Stimulated activated CD8-positive, alpha-beta memory T cell treated with anti-CD3 and anti-CD28 coated beads, Interleukin-7, amount 100 ng/mL, for 24 hours (primary cell): ENCODE data around the gene SLC6A8.
"Not testable (repeated sequence)": the region's sequence is repeated elsewhere in the genome, so short reads cannot be mapped to it uniquely, and the experiment has no call there.

Source experiments
- DNase-seq: peaks from one replicate; pipeline ENCODE4 v3.0.0-alpha.2; 2020; ENCODE audit warnings: low read depth

Gene SLC6A8

DNA sequence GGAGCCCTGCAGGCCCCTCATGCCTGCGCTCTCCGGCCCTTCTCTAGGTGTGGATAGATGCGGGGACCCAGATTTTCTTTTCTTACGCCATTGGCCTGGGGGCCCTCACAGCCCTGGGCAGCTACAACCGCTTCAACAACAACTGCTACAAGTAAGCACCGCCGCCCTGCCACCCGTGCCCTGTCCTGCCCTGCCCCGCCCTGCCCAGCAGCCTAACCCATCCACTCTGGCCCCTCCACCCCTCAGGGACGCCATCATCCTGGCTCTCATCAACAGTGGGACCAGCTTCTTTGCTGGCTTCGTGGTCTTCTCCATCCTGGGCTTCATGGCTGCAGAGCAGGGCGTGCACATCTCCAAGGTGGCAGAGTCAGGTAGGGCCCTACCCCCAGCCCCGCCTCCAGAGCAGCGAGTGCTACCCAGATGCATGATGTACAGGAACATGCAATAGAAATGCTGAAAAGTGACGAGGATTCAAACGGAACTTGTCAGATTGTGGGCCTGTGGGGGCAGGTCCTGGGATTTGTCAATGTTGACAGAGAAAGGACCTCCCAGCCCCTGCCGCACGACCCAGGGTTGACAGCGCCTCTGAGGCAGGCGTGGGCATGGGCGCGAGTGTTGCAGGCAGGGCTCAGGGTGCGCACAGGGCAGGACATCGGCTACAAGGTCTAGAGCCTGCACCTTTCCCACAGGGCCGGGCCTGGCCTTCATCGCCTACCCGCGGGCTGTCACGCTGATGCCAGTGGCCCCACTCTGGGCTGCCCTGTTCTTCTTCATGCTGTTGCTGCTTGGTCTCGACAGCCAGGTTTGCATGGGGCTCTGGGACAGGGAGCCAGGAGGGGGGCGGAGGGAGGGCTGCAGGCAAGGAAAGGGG is 5.7 kb downstream of the SLC6A8 start:
- DNase-seq = no peak

GRCh38 chrX:153694256-153694655 is 6.5 kb downstream of the SLC6A8 start:
- DNase-seq = not testable (repeated sequence)

GRCh38 chrX:153694687-153695270 is 7.1 kb downstream of the SLC6A8 start:
- no peak for DNase-seq

- DNase-seq = no peak
Measured at GRCh38 chrX:153696100-153696499, 8.4 kb downstream of the SLC6A8 start.

DNA sequence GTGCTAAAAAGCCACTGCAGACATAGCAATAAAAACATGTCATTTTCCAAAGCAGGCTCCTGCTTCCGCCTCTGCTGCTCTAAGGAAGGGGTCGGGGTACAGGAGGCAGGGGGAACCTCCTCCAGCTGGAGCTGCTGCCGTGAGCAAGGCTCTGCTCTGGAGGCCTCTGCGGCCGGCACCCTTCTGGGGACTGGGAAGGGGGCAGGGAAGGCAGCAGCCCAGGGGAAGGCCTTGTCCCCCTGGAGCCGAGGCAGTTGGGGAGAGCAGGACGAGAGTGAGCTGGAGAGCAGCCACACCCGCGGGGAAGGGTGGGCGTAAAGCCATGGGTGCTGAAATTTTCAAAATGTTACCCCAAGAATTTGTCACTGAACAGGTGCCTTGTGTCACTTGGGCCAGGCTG is 8.8 kb downstream of the SLC6A8 start:
- not testable (repeated sequence) for DNase-seq

DNA sequence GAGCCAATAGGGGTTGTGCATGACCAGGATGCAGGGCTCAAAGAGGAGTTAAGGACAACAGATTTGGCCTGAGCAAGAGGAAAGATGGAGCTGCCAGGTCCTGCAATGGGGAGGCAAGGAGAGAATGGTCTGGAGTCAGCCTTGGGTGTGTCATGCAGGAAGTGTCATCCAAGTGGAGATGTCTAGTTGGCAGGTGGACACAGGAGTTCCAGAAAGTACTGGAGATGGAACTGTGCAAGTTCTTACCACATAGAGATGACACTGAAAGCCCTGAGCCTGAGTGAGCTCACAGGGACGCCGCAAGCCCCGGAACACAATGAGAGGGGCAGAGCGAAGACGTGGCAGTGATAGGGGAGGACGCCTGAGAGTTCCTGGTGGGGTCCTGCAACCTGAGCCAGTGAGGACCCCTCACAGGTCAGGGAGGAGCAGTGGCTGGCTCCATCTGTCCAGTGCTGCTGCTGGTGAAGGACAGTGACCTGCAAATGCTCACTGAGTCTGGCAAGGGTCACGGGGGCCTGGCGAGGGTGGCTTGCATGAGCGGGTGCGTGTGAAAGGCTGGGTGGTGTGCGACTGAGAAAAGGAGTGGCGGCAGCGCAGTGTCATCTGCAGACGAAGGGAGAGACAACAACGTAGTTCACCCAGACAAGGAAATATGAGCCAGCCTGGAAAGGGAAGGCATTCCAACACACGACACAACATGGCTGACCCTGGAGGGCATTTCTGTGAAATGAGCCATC is 9.4 kb downstream of the SLC6A8 start:
- not testable (repeated sequence) for DNase-seq

DNA sequence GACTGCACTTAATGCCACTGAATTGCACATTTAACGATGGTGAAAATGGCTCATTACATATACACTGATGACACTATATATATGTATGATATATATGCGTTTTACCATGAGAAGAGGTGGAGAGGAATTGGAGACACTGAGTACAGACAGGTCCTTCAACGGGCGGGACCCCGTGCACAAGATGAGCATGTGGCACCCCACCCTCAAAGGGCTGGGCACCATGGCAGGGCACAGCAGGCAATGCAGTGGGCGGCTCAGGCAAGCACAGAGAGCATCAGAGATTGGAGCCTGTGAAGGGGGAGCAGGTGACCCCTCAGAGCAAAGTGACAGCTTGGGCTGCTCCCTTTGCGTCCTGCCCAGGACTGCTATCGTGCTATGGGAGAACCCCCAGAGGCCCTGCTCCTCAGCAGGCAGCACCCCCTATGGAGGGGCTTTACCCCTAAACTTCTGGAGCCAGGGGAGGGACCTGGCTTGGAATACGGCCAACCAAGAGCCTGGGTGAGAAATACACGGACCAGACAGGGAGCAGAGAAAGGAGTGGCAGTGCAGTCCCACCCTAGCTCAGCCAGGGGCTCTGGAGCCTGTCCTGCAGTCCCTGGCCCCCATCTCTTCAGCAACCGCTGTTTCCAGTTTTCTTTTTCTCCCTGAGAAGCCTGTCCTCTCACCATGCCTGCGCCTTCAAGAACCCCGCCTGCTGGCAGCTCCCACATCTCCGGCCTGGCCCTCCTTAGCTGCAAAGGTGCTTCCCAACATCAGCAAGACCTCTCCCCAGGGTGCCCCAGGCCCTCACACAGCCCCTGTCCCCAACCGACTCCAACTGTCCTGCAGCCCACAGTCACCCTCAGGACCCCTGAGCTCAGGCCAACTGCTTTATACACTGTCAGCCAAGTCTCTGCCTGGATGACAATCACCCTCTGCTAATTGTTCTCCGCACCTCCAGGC is 10.5 kb downstream of the SLC6A8 start:
- DNase-seq = no peak

DNA sequence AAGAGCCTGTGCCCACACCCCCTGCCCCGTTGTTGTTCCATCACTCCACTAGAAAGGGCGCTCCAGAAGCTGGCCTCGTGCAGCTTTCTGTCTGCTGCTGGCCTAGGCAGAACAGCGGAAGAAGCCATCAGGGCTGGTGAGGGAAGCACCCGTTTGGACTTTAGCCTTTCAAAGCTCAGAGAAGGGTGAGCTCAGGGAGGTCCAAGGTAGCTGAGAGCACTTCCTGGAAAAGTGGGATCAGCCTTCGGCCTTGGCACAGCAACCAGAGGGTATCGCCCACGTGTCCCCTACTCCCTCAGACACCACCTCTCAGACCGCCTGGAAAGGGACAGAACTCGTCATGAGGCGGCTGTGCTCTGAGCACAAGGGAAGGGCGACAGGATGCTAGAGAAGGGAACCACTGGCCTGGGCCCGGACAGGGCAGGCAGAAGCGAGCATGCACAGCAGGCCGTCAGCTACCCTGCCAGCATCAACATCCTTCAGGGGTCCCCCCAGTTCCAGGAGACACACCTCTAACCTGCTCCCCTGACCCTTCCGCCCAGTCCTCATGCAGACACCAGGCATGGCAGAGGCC is 11.6 kb downstream of the SLC6A8 start:
- DNase-seq = not testable (repeated sequence)

- not testable (repeated sequence) for DNase-seq
Measured at GRCh38 chrX:153699784-153700371, 12.2 kb downstream of the SLC6A8 start.

DNA sequence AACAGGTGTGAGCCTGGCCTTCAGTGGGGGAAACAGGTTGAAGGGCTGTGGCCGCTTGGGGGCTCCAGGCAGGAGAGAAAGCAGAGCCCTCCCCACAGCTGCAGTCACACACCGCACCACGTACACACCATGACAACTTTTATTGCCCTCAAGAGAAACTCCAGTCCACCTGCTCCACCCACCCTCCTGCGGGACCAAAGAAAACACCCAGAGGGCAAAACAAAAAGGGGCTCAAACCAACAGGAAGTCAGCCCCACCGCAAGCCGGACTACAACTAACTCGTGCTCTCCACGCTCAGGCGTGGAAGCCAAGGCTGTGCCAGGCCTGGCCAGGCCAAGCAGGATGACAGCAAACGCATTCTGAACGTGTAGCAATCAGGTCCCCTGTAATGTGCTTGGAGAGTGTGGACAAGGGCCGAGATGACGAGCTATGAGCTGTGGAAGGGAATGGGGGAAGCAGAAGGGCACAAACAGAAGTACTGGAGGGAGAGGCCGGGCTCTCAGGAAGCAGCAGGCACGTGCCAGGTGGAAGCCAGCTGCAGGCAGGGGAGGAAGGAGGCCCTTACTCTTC is 12.7 kb downstream of the SLC6A8 start:
- no peak for DNase-seq

DNA sequence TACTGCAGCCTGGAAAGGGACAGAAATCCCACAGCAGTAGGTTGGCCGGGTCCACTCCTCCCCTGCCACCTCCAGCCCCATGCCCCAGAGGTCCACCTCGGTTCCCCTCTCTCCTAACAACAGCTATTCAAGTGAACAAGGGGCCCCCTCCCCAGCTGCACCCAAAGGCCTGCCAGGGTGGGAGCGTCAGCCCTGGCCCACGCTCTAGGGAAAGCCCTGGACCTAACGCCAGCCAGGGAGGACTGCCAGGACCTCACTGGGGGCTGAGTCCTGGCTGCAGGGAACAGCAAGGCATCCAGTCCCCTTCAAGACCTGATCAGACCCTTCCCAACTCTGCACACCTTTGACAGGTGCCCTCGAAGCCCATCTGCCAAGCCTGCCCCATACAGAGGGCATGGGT is 13.2 kb downstream of the SLC6A8 start:
- DNase-seq = no peak

GRCh38 chrX:153701706-153702105 is 14.0 kb downstream of the SLC6A8 start:
- no peak for DNase-seq

DNA sequence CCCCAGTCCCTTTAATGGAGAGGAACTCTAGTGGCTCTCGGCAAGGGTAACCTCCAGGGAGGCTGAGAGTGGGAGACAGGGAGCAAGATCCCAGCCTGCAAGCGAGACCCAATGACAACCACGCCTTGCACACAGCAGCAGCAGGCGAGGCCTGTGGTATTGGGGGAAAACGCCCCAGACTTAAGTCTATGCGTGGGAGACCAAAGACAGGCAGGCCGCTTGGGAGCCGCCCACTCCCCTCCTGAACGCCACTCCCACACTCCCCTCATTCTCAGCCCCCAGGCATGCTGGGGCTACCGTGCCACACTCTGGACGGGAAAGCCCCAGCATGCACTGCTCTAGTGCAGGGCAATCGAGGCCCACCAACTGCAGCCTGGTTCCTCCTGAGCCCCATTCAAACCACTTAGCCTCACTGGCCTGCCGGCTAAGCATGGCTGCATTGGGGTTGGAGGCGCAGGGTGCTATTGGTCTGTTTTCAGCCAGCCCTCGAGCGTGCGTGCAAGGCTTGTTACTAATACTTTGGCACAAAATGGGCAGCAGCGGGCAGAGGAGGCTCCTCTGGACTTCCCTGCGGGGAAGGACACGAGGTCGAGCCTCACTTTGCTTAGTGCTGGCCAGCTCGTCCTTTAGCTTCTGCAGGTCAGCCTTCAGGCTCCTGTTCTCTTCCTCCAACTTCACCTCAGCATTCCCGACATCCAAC is 14.8 kb downstream of the SLC6A8 start:
- no peak for DNase-seq

DNA sequence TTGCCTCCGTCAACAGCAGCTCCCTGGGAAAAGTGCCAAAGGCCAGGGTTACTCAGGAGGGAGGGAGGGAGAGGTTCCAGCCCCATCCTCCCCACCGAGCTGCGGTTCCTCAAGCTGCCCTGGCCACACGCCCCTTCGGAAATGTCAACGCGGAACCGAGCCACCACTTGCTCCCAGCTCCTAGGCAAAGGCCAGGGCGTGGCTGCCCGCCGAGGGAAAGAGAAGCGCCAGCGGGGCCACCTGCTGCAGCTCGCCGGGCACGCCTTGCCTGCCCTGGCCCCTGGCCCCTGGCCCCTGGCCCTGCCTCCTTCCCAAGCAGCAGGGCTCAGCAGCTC is 15.3 kb downstream of the SLC6A8 start:
- no peak for DNase-seq

- no peak for DNase-seq
Measured at GRCh38 chrX:153704021-153704526, 16.3 kb downstream of the SLC6A8 start.

DNA sequence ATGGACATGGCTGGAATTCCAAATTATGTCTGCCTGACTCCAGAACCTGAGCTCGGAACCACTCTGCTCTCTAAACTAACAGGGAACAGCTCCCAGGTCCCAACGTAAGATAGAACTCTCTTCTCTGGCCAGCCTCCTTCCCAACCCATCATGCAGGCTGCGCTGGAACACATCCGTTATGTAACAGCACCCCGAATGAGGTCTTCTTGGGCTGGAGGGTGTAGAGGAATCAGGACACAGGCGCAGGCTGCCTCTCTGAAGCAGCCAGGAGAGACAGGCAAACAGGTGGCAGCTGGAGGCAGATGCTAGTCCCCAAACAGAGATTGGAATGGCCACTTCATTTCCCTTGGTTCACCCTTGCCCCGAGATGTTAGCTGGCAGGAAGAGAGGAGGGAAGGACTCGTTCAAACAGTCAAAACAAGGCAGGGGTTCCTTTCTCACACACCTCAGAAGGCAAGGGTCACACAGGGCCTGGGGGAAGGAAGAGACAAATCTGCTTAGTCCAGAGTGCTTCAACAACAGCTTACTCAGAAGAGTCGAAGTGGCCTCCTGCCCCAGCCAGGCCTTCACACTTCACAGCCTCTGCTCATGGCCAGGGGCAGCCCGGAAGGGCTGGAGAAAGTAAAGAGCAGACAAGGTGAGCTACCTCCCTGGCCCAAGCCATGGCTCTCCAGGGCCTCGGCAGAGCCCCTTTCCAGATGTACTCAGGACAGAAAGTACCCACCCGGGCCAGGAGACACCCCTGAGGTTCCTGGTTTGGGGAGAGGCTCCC is 17.1 kb downstream of the SLC6A8 start:
- DNase-seq = not testable (repeated sequence)

DNA sequence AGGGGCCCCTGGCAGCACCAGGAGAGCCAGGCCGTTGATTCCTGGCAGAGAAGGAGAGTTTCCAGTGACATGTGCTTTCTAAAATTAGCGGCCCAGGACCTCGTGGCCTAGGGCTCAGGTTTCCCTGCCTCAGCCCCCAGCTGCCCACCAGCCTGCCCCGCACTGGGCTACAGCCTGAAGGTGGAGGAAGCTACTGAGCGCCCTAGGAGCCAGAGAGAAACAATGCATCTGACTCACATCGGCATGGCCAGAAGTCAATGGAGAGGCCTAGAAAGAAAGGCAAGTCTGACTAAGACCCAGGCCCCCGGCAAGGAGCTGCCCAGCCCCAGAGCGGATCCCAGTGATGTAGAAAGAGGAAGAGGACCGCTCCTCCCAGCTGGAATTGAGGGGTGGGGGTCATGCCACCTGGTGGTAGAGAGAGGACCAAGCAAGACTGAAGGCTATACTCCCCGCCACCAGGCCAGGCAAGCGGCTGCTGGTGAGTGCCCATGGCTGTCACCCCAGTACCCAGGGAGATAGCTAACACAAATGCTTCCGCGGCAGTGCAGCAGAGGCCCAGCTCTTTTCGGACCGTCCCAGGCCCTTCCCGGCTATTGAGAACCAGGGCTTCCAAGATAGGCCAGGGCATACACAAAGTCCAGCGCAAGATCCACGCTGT is 17.8 kb downstream of the SLC6A8 start:
- not testable (repeated sequence) for DNase-seq

- DNase-seq = no peak
Measured at GRCh38 chrX:153706799-153707198, 19.1 kb downstream of the SLC6A8 start.

DNA sequence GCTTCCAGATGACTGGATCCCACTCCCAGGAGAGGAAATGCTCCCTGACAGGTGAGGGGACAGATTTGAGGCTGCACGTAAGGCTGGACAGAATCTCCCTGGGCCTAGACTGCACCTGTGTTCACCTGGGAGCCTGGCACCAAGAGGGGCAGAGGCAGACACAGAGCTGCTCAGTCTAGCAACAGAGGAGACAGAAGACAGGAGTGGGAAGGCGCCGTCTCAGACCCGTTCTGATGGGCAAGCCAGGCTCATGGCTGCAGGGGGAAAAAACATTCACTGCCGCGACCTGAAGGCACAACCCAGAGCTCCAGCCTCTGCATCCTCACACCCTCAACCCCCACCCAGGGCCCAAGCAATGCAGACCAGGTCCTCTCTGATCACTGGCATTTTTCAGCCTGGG is 19.7 kb downstream of the SLC6A8 start:
- no peak for DNase-seq
